ENCODE data around the gene BCDIN3D.

Gene BCDIN3D, protein sequence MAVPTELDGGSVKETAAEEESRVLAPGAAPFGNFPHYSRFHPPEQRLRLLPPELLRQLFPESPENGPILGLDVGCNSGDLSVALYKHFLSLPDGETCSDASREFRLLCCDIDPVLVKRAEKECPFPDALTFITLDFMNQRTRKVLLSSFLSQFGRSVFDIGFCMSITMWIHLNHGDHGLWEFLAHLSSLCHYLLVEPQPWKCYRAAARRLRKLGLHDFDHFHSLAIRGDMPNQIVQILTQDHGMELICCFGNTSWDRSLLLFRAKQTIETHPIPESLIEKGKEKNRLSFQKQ

GRCh38 chr12:49842519-49843352 lies at the start of gene BCDIN3D:
Gene BCDIN3D, minus strand, starts transcription at chr12:49843106. Its CDS starts 19 bp downstream, at chr12:49843087.
- TF ChIP-seq MYC (IDR thresholded peaks at IDR 0.05; ENCODE audit: low read depth, low read length) (peak; percentile 82), POLR2A (IDR thresholded peaks at IDR 0.05; ENCODE audit: extremely low read depth, insufficient read length) (peak; percentile 82)
- TF ChIP-seq, protein P1, sequence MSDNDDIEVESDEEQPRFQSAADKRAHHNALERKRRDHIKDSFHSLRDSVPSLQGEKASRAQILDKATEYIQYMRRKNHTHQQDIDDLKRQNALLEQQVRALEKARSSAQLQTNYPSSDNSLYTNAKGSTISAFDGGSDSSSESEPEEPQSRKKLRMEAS (IDR thresholded peaks at IDR 0.05; ENCODE audit: low read depth, low read length) = peak; percentile 35; the same call in 1 of the 2 replicates
- TF ChIP-seq, protein P2, sequence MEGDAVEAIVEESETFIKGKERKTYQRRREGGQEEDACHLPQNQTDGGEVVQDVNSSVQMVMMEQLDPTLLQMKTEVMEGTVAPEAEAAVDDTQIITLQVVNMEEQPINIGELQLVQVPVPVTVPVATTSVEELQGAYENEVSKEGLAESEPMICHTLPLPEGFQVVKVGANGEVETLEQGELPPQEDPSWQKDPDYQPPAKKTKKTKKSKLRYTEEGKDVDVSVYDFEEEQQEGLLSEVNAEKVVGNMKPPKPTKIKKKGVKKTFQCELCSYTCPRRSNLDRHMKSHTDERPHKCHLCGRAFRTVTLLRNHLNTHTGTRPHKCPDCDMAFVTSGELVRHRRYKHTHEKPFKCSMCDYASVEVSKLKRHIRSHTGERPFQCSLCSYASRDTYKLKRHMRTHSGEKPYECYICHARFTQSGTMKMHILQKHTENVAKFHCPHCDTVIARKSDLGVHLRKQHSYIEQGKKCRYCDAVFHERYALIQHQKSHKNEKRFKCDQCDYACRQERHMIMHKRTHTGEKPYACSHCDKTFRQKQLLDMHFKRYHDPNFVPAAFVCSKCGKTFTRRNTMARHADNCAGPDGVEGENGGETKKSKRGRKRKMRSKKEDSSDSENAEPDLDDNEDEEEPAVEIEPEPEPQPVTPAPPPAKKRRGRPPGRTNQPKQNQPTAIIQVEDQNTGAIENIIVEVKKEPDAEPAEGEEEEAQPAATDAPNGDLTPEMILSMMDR (IDR thresholded peaks at IDR 0.05; ENCODE audit: low read depth, low read length) = no peak
- peak; percentile 96 for DNase-seq (ENCODE audit: low read depth)

DNA sequence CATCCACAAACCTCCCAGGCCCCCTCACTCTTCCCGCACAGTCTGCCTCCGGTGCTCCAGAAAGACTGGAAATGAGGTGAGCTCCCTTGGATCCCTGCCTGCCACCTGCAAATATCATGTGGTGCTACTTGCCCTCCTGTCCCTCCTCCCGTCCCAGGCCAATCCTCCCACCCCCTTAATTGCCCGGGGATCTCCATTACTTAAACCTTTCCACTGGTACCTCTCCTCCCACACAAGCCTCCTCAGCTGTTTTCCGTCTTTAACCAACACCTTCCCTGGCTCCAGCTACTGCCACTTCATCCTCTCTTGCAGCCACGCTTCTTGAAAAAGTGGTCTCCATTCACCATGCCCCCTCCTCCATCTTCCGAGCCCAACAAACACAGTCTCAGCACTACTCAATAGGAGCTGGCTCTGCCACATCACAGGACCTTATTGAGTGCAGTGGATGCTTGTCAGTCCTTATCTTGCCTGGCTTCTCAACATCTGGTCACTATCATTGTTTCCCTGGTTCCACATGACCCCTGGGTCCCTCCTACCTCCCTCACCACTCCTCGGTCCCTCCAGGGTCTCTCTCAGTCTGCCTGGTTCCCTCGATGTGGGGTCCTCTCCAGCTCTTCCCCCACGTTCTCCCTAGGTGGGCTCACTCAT lies 49.3 kb upstream of the BCDIN3D start:
- no peak for DNase-seq (ENCODE audit: low read depth)
- no peak overlapping the region for H3K4me3 ChIP-seq (ENCODE audit: low read depth, low read length)
- TF ChIP-seq, protein P1 (IDR thresholded peaks at IDR 0.05; ENCODE audit: low read depth, low read length) = no peak
- TF ChIP-seq, protein P2 (IDR thresholded peaks at IDR 0.05; ENCODE audit: low read depth, low read length) = no peak
- TF ChIP-seq POLR2A (IDR thresholded peaks at IDR 0.05; ENCODE audit: extremely low read depth, insufficient read length) (no peak), MYC (IDR thresholded peaks at IDR 0.05; ENCODE audit: low read depth, low read length) (no peak)

More at GRCh38 chr12:49842519-49843352, at the start of gene BCDIN3D:
- peak within 1 kb of the TSS; percentile 65 for H3K4me3 ChIP-seq (ENCODE audit: low read depth, low read length)

DNA sequence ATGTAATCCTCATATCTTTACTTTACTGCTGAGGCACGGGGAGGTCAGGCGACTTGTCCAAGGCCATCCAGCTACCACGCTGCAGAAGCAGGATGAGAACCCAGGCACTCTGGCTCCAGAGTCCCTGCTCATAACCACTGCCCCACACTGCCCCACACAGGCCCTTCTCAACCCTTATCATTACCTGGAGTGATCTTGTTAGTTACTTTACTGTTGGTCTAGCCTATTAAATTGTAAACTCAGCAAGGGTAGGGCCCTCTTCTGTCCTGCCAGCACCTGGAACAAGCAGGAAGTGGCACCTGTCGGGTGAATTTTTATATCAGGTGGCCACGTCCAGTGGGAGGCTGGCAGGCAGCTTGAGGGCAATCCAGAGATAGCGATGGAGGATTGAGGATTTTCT lies 48.6 kb upstream of the BCDIN3D start:
- H3K4me3 ChIP-seq (ENCODE audit: low read depth, low read length) = no peak overlapping the region
- TF ChIP-seq, protein P2 (IDR thresholded peaks at IDR 0.05; ENCODE audit: low read depth, low read length) = no peak
- DNase-seq (ENCODE audit: low read depth) = no peak

GRCh38 chr12:49891012-49891411 lies 48.1 kb upstream of the BCDIN3D start:
- no peak overlapping the region for H3K4me3 ChIP-seq (ENCODE audit: low read depth, low read length)
- no peak for TF ChIP-seq MYC (IDR thresholded peaks at IDR 0.05; ENCODE audit: low read depth, low read length)
- TF ChIP-seq, protein P1 (IDR thresholded peaks at IDR 0.05; ENCODE audit: low read depth, low read length) = no peak
- TF ChIP-seq, protein P2 (IDR thresholded peaks at IDR 0.05; ENCODE audit: low read depth, low read length) = no peak
- no peak for TF ChIP-seq POLR2A (IDR thresholded peaks at IDR 0.05; ENCODE audit: extremely low read depth, insufficient read length)
- no peak for DNase-seq (ENCODE audit: low read depth)

DNA sequence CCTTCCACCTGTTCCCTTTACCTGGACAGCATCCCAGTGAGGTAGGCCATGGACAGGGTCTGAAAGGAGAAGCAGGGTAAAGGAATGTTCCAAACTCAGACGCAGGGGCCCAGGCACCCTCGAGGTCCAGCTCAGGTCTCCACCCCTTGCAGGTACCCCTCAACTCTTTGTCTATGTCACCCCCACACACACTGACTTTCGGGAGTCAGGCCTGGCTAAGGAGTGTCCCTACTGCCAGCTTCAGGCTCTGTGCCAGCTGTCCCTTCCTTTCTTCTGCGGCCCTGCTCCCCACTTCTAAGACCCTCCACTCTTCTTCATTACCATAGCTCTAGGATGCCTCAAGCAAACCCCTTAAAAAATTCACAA lies 47.2 kb upstream of the BCDIN3D start:
- TF ChIP-seq, protein P1 (IDR thresholded peaks at IDR 0.05; ENCODE audit: low read depth, low read length) = no peak
- TF ChIP-seq MYC (IDR thresholded peaks at IDR 0.05; ENCODE audit: low read depth, low read length) (no peak), POLR2A (IDR thresholded peaks at IDR 0.05; ENCODE audit: extremely low read depth, insufficient read length) (no peak)
- TF ChIP-seq, protein P2 (IDR thresholded peaks at IDR 0.05; ENCODE audit: low read depth, low read length) = no peak

More for the DNA sequence above, 47.2 kb upstream of the BCDIN3D start:
- H3K4me3 ChIP-seq (ENCODE audit: low read depth, low read length) = no peak overlapping the region
- DNase-seq (ENCODE audit: low read depth) = no peak

Measured in NB4 (cell line).